Neutrophil (primary cell): Measurements from ENCODE around the gene SLC44A1.

Experiments used
- H3K27ac ChIP-seq: fragments of 200-600 bp; sonication (generic); 2 replicates; pipeline ENCODE4 v1.5.1; 2016; ENCODE audit warnings: mild to moderate bottlenecking, moderate library complexity
- H3K27me3 ChIP-seq: fragments of 200-600 bp; sonication (generic); 2 replicates; pipeline ENCODE4 v1.6.0; 2016; ENCODE audit warnings: mild to moderate bottlenecking
- H3K36me3 ChIP-seq: fragments of 200-600 bp; sonication (generic); 2 replicates; pipeline ENCODE4 v1.5.1; 2017
- H3K4me1 ChIP-seq, 2 experiments: fragments of 200-600 bp in 1 of 2; sonication (generic) in 1 of 2; 1 replicate in 1 of 2; 2 replicates in 1 of 2; pipeline versions ENCODE4 v1.5.1 to v1.6.1; 2013 to 2016; ENCODE audit warnings: low read depth in 1 of 2, low read length in 1 of 2, mild to moderate bottlenecking in 1 of 2, moderate library complexity in 1 of 2; ENCODE audit not compliant: control insufficient read depth in 1 of 2, insufficient read depth in 1 of 2
- H3K4me3 ChIP-seq, 2 experiments: fragments of 200-600 bp in 1 of 2; sonication (generic) in 1 of 2; 1 replicate in 1 of 2; 2 replicates in 1 of 2; pipeline ENCODE4 v1.5.1; 2013 to 2016; ENCODE audit warnings: low read depth in 1 of 2, low read length in 1 of 2, mild to moderate bottlenecking in 1 of 2, moderate library complexity in 1 of 2
- H3K9me3 ChIP-seq: fragments of 200-600 bp; sonication (generic); 2 replicates; pipeline ENCODE4 v1.5.1; 2016
- CTCF ChIP-seq: fragments of 200-600 bp; sonication (generic); IDR thresholded peaks from 2 replicates; pipeline ENCODE4 v1.5.1; 2016; ENCODE audit warnings: antibody characterized with exemption

Gene SLC44A1

GRCh38 chr9:105354448-105354847 lies 110.0 kb downstream of the SLC44A1 start:
- TF ChIP-seq CTCF: no peak
- H3K9me3 ChIP-seq: no peaks in the 10 kb centered on the region
- H3K4me1 ChIP-seq: no peaks in the 10 kb centered on the region
- H3K36me3 ChIP-seq: peaks cover 16% of the 10 kb centered on the region
- no peaks in the 10 kb centered on the region for H3K27me3 ChIP-seq
- H3K4me3 ChIP-seq: no peak overlapping the region
- H3K27ac ChIP-seq: no peak overlapping the region

- H3K36me3 ChIP-seq: peaks cover 16% of the 10 kb centered on the region
- H3K27me3 ChIP-seq: no peaks in the 10 kb centered on the region
- no peaks in the 10 kb centered on the region for H3K4me1 ChIP-seq
- no peak for TF ChIP-seq CTCF
- no peak overlapping the region for H3K27ac ChIP-seq
- no peak overlapping the region for H3K4me3 ChIP-seq
- no peaks in the 10 kb centered on the region for H3K9me3 ChIP-seq
These were observed 111.3 kb downstream of the SLC44A1 start for GRCh38 chr9:105355781-105356180.

GRCh38 chr9:105357937-105358336 lies 113.5 kb downstream of the SLC44A1 start:
- Histone ChIP-seq H3K27ac (no peak overlapping the region), H3K4me1 (no peaks in the 10 kb centered on the region), H3K4me3 (no peak overlapping the region), H3K27me3 (no peaks in the 10 kb centered on the region), H3K9me3 (no peaks in the 10 kb centered on the region), H3K36me3 (peaks cover 28% of the 10 kb centered on the region)
- no peak for TF ChIP-seq CTCF

- Histone ChIP-seq H3K4me3 (no peak overlapping the region), H3K36me3 (peaks cover 47% of the 10 kb centered on the region)
These were observed 115.4 kb downstream of the SLC44A1 start for GRCh38 chr9:105359892-105360291.

GRCh38 chr9:105360344-105360743 lies 115.9 kb downstream of the SLC44A1 start:
- Histone ChIP-seq H3K9me3 (no peaks in the 10 kb centered on the region), H3K27ac (no peak overlapping the region), H3K36me3 (peaks cover 49% of the 10 kb centered on the region), H3K4me3 (no peak overlapping the region), H3K4me1 (no peaks in the 10 kb centered on the region), H3K27me3 (no peaks in the 10 kb centered on the region)
- no peak for TF ChIP-seq CTCF

More at GRCh38 chr9:105359892-105360291, 115.4 kb downstream of the SLC44A1 start:
- no peaks in the 10 kb centered on the region for H3K9me3 ChIP-seq
- no peaks in the 10 kb centered on the region for H3K27me3 ChIP-seq
- H3K27ac ChIP-seq: no peak overlapping the region
- no peak for TF ChIP-seq CTCF
- no peaks in the 10 kb centered on the region for H3K4me1 ChIP-seq

- Histone ChIP-seq H3K4me3 (no peak overlapping the region), H3K27me3 (no peaks in the 10 kb centered on the region), H3K27ac (no peak overlapping the region), H3K9me3 (no peaks in the 10 kb centered on the region), H3K36me3 (peaks cover 60% of the 10 kb centered on the region), H3K4me1 (no peaks in the 10 kb centered on the region)
- no peak for TF ChIP-seq CTCF
These were observed 117.4 kb downstream of the SLC44A1 start for GRCh38 chr9:105361873-105362272.
